Heart left ventricle (tissue), 13 donors: ENCODE measurements around the gene CHRM1.

Experiments used
- CTCF ChIP-seq, 12 donors: fragments of 200-600 bp; sonication (generic) in 4 of 12; IDR thresholded peaks; one replicate each; pipeline versions ENCODE4 v1.5.0 to v1.8.0; 2018 to 2022; ENCODE audit warnings: antibody characterized with exemption in 12 of 12, mild to moderate bottlenecking in 5 of 12
- POLR2A ChIP-seq, 2 donors: fragments of 450-650 bp; IDR thresholded peaks; one replicate each; pipeline ENCODE4 v1.6.1; 2017; ENCODE audit warnings: antibody characterized with exemption in 2 of 2, mild to moderate bottlenecking in 2 of 2, moderate library complexity in 2 of 2
- donor health status: ischemic (EF 13 %, LVEDD 7.1; RV severe dilation, severe dysfunction).
- donor health status: DM: no; HTN: yes; CAD: no.
- donor health status: DM: no; HTN: no; CAD: no.
- donor health status: ischemic (EF 25% LVEDD 6.9; RV normal size, moderate dysfunction).
- donor health status: ischemic (EF 25% LVEDD 5.7; RV mildly dilated, moderate dysfunction).
- donor health status: ischemic (EF 35%, LVEDD 5.7; RV mildly dilated, moderate dysfunction).
- donor health status: nonischemic (EF 11% LVEDD 7.7; RV severe dilation, severe dysfunction).
- donor health status: DM: yes; HTN: yes; CAD: no.
- donor health status: PGD.
- donor health status: ischemic (EF 29% LVEDD 5.4; RV normal size, mild dysfunction).
- donor health status: nonischemic (EF 23%, LVEDD 6.1; RV moderate dilation, normal function).

DNA sequence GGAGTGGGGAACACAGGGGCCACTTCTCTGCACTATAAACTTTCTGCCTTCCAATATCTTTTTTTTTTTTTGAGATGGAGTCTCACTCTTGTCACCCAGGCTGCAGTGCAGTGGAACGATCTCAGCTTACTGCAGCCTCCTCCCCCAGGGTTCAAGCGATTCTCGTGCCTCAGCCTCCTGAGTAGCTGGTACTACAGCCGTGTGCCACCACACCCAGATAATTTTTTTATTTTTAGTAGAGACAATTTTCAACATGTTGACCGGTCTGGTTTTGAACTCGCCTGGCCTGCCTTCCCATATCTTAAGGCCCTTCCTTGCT, 38.8 kb downstream of the CHRM1 start:
- TF ChIP-seq POLR2A (IDR thresholded peaks at IDR 0.05), result no peak
- no peak for TF ChIP-seq CTCF (IDR thresholded peaks at IDR 0.05)
